RWPE2 (cell line): ENCODE measurements around the gene GRK2.

ENCODE experiments used
- ATAC-seq: fragments of 200-7000 bp; cut with Tn5 transposase; 3 replicates; pipeline ENCODE4 v1.9.1; 2021; ENCODE audit warnings: low read depth
- DNase-seq: peaks from one replicate; pipeline ENCODE4 v3.0.0-alpha.2; 2020; ENCODE audit warnings: low spot score
- H3K27ac ChIP-seq: fragments of 450-650 bp; 2 replicates; pipeline ENCODE4 v1.5.1; 2017; ENCODE audit warnings: mild to moderate bottlenecking; ENCODE audit not compliant: poor library complexity, severe bottlenecking
- H3K27me3 ChIP-seq: fragments of 250-450 bp; sonication (Bioruptor Pico); 2 replicates; pipeline ENCODE4 v1.5.1; 2021; ENCODE audit warnings: mild to moderate bottlenecking, moderate library complexity; ENCODE audit not compliant: insufficient read depth, poor library complexity, severe bottlenecking
- H3K36me3 ChIP-seq: fragments of 250-450 bp; sonication (Bioruptor Pico); 2 replicates; pipeline ENCODE4 v1.5.1; 2020; ENCODE audit warnings: low read depth, mild to moderate bottlenecking, moderate library complexity
- H3K4me1 ChIP-seq: fragments of 250-450 bp; sonication (Bioruptor Pico); 2 replicates; pipeline ENCODE4 v1.5.1; 2021; ENCODE audit warnings: mild to moderate bottlenecking, moderate library complexity; ENCODE audit not compliant: insufficient read depth, poor library complexity, severe bottlenecking
- H3K4me3 ChIP-seq: fragments of 250-450 bp; sonication (Bioruptor Pico); 2 replicates; pipeline ENCODE4 v1.5.1; 2021; ENCODE audit warnings: mild to moderate bottlenecking, moderate library complexity; ENCODE audit not compliant: severe bottlenecking
- H3K9me3 ChIP-seq: fragments of 250-450 bp; sonication (Bioruptor Pico); 2 replicates; pipeline ENCODE4 v1.5.1; 2021; ENCODE audit warnings: mild to moderate bottlenecking, moderate library complexity; ENCODE audit not compliant: severe bottlenecking
- CTCF ChIP-seq: fragments of 450-650 bp; IDR thresholded peaks from one replicate; pipeline ENCODE4 v1.5.1; 2017; ENCODE audit warnings: mild to moderate bottlenecking, moderate library complexity; ENCODE audit not compliant: poor library complexity, severe bottlenecking

The GRK2 gene

GRCh38 chr11:67288198-67288451 lies 21.9 kb downstream of the GRK2 start:
- DNase-seq (no peak), ATAC-seq (no peak; the same call in 2 of the 3 replicates)
- Histone ChIP-seq H3K36me3 (peaks cover 46% of the 10 kb centered on the region), H3K27me3 (no peaks in the 10 kb centered on the region), H3K4me3 (peak overlapping the region; percentile 67), H3K9me3 (no peaks in the 10 kb centered on the region), H3K4me1 (peaks cover 8% of the 10 kb centered on the region), H3K27ac (peak overlapping the region; percentile 91)
- no peak for TF ChIP-seq CTCF

- Histone ChIP-seq H3K9me3 (no peaks in the 10 kb centered on the region), H3K27me3 (no peaks in the 10 kb centered on the region), H3K4me1 (peaks cover 13% of the 10 kb centered on the region), H3K36me3 (peaks cover 46% of the 10 kb centered on the region), H3K27ac (peak overlapping the region; percentile 91), H3K4me3 (peak overlapping the region; percentile 67)
- TF ChIP-seq CTCF: peak; percentile 32
- ATAC-seq (peak; percentile 68), DNase-seq (no peak)
Observed at GRCh38 chr11:67288452-67289225, 22.4 kb downstream of the GRK2 start.

GRCh38 chr11:67289226-67289650 lies 23.0 kb downstream of the GRK2 start, which contains the start of gene ANKRD13D:
TSS of gene ANKRD13D (plus strand) at chr11:67289303. CDS start at chr11:67289461, 158 bp downstream.
- peaks cover 14% of the 10 kb centered on the region for H3K4me1 ChIP-seq
- no peaks in the 10 kb centered on the region for H3K9me3 ChIP-seq
- TF ChIP-seq CTCF: peak; percentile 18
- H3K27me3 ChIP-seq: no peaks in the 10 kb centered on the region
- peak within 1 kb of the TSS; percentile 67 for H3K4me3 ChIP-seq
- peak within 1 kb of the TSS; percentile 91 for H3K27ac ChIP-seq
- DNase-seq (no peak), ATAC-seq (peak; percentile 35)
- H3K36me3 ChIP-seq: peaks cover 46% of the 10 kb centered on the region

GRCh38 chr11:67289651-67290479 lies 23.6 kb downstream of the GRK2 start:
- no peak for TF ChIP-seq CTCF
- no peaks in the 10 kb centered on the region for H3K27me3 ChIP-seq
- peaks cover 50% of the 10 kb centered on the region for H3K36me3 ChIP-seq
- peak overlapping the region; percentile 67 for H3K4me3 ChIP-seq
- H3K4me1 ChIP-seq: peaks cover 14% of the 10 kb centered on the region
- no peaks in the 10 kb centered on the region for H3K9me3 ChIP-seq
- DNase-seq (no peak), ATAC-seq (peak; percentile 5)
- H3K27ac ChIP-seq: peak overlapping the region; percentile 91
